Myocyte (in vitro differentiated cells): ENCODE measurements around the gene PLXNA4. TPM values are rescaled to one million over a fixed set of nuclear protein-coding genes. Genes with fewer than 3 reads are reported as not detected.
"Not testable (repeated sequence)": the region's sequence is repeated elsewhere in the genome, so short reads cannot be mapped to it uniquely, and the experiment has no call there.

ENCODE experiments used
- DNase-seq: peaks from one replicate; pipeline ENCODE4 v3.0.0-alpha.2; 2012; ENCODE audit warnings: low read depth
- total RNA-seq: library from RNA; depleted of rRNA; stranded (reverse); fragments of >200 nt; gene quantifications from 2 replicates; pipeline ENCODE4 v1.2.3, GENCODE V29; 2014

PLXNA4 gene
- total RNA-seq, 1 donor from 2014 or later: 0.05 TPM

DNA sequence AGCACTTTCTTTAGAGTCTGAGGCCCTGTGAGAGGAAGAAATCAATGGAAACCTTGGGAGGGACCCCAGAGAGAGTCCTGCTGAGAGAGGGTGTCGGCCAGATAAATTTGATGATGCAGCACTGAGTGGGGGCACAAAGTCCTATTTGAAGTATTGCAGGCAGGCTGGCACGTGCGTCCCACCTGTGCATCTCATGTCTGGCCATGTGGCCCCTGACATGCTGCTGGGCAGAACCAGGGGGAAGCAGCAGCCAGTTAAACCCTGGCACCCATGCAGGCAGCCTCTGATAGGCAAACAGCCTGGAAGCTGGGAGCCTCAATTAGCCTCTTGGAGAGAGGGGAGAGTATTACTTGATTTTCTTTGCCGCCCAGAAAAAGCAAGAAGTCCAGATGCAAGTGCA, 180.9 kb downstream of the PLXNA4 start:
- no peak for DNase-seq

DNA sequence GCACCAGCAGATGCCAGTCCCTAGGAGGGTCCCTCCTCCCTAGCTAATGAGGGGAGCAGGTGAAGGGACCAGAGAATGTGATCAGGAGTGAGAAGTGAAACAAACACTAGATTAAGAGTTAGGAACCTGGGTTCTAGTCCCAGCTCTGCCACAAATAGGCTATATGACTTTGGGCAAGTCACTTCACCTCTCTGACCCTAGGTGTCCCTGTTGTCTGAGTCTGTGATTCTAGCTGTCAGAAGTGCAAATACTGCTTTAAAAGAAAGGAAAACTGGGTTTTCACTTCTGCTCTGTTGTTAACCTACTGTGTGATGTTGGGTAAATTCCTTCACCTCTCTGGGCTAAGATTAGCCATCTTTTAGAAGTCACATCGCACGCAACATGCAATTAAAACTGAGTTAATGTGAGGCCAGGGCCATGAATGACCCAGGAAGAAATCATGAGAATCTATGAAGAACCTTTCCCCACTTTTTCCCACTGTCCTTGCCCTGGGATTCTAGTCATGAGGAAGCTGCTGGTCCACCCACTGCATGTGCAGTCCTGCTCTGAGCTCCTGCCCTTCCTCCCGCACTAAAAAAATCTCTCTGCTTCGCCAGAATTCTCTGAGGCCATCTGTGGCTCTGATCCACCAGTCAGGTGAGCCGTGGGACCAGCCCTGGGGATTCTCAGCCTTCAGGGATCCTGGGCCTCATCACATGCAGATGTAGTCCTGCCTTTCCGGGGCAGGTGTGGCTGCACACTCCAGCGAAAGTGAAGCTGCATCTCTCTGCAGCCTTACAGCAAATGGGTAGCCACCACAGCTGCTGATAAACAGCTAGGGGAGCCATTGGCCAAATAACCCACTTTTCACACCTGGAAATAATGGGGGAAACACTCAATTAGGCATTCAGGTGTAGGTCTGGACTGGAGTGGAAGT, 181.7 kb downstream of the PLXNA4 start:
- DNase-seq: no peak

DNA sequence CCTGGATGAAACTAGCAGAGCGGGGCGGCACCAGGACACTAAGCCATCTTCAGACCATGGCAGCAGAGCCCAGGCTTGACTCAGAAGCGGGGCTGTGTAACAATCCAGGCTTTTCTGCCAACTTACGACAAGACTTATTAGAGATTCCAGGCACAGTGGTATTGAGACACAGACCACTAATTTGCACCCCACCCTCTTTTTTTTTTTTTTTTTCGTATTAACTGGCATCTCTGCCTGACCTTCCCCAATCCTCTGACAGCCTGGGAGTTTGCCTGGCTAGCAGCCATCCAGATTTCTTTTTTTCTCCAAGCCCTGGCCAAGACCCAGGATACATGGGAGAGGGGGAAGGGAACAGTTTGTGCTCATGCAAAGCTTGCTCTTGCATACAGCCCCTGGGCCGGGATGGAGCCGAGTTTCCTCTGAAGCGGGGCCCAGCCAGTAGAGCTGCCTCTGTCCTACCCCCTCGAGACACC, 182.4 kb downstream of the PLXNA4 start:
- DNase-seq: no peak

DNA sequence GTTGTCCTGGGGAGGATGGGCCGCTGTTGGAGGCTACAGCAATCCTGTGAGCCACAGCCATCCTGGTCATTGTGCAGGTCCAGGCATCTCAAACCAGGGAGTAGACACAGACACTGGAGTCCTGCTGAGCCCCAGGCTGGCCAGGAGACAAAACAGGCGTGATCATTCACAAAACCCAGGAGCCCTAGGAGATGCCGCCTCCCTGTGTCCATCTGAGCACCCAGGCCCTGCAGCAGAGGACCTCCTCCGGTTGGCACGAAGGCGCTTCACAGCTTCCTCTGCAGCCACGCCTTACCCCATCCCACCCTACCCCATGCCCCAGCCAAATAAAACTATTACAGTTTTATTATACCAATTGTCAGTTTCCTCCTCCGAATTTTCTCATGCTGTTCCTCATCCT, 183.6 kb downstream of the PLXNA4 start:
- no peak for DNase-seq

DNA sequence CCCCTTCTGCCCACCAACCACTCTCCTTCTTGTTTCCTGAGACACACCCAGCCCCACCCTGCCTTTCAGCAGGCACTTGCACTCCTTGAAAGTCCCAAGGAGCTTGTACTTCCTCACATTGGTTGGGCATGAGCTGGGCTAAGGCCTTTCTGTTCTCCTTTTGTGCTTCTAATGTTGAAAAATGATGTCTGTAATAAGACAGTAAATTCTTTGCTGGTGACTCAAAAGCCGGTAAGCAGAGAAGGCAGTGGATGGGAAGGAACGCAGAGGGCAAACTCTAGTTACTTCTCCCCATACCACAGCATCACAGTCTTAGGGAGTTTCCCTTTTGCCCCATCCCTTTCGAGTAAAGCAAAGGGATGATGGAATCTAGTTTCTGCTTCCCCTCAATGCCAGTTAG, 185.6 kb downstream of the PLXNA4 start:
- no peak for DNase-seq

DNA sequence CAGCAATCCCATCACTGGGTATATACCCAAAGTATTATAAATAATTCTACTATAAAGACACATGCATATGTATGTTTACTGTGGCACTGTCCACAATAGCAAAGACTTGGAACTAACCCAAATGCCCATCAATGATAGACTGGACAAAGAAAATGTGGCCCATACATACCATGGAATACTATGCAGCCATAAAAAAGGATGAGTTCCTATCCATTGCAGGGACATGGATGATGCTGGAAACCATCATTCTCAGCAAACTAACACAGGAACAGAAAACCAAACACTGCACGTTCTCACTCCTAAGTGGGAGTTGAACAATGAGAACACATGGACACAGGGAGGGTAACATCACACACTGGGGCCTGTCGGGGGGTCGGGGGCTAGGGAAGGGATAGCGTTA, 186.2 kb downstream of the PLXNA4 start:
- DNase-seq: not testable (repeated sequence)

DNA sequence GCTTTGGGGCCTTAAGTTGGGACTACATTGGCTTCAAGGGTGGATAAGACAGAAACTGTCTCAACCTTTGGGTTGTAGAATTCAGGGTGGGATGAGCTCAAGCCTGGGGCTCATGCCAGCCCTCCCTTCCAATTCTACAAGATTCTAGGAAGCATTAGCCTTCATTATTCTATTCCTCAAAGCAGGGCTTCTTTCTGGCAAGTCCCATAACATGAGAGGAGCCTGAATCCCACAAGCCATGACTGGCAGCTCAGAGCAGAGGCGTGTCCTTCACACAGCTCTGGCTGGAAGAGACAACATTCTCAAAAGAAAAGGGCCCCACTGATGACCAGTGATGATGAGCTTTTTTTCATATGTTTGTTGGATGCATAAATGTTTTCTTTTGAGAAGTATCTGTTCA, 187.6 kb downstream of the PLXNA4 start:
- DNase-seq: no peak

DNA sequence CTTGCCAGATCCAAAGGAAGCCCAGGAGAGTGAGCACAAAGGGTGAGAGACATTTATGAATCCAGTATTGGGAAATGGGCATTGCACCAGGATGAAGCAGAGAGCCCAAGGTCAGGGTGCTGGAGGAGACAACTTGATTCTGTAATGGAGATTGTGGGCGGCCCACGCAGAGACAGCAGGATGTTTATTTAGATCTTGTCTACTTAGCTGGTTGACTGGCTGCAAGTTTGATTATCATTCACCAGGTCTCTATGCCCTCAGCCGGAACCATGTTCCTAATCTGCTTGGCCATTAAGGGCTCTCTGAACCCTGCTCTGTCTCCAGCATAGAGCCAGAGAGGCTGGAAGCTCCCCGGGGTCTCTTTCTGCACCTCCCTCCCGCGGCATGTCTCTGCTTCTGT, 188.7 kb downstream of the PLXNA4 start:
- no peak for DNase-seq

DNA sequence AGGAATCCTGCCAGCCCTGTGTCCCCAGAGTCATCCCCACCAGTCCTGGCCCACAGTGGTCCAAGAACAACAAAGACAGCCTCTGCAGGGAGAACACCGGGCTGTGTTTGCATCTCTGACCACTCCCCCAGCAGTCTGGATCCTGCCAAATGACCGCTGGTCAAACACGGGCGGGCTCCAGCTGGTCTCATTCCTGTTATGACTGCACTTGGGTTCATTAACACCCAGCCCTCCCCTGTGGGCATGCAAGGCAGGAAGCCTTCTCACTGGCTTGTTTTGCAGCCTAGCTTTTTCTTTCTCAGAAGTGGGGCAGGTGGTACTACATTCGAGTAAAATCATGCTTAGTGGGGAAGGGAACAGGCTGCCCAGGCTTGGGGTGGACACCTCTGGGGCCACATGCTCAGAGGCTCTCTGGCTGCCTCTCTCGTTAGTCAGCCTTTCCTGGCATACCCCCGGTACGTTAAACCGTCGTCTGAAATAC, 190.0 kb downstream of the PLXNA4 start:
- DNase-seq: no peak

DNA sequence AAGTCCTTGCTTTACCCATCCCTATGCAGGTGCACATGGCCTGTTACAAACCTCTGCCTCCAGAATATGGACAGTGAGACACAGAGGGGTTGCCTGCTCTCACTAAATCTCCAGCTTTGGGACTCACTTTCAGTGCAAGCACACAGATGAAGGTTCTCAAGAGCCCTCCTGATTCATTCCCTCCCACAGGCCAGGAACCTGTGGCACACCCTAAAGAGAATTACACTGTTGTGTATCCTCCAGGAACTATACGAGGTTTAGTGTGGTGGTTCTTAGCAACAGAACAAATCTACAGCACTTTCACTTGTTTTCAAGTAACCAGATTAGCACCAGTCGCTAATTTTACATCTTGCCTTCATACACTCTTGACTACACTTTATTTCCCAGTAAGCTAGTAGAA, 192.3 kb downstream of the PLXNA4 start:
- no peak for DNase-seq

DNA sequence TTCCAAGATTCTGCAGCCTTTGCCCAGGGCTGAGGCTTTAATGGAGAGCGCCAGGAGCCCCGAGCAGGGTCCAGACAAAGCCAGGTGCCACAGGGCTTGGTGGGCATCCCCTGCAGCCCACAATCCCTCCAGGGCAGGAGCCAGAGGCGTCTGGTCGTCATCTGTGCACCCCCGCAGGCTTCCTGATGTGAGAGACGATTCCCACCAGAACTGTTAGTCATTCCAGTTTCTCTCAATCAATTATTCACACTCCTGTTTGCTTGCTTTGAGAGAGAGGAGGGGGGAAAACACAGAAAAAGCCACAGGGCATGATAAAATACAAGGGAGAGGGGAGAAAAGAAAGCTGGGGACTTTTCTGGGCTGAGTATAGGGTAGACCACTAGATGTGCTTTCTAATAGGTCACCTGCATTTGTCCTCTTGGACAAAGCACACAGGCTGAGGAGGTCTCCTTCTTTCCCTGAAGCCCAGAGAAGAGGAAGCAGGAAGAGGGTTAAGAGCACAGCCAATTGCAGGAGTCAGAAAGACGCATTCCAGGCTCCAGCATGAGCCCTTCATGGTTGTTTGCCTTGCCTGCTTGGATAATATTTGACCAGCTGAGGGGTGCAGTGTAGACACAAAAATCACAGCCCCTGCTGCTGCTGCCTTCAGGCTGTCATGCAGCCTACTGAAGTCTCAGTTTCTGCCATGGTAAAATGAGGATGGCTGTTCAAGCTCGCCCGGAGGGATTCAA, 194.4 kb downstream of the PLXNA4 start:
- DNase-seq: no peak

DNA sequence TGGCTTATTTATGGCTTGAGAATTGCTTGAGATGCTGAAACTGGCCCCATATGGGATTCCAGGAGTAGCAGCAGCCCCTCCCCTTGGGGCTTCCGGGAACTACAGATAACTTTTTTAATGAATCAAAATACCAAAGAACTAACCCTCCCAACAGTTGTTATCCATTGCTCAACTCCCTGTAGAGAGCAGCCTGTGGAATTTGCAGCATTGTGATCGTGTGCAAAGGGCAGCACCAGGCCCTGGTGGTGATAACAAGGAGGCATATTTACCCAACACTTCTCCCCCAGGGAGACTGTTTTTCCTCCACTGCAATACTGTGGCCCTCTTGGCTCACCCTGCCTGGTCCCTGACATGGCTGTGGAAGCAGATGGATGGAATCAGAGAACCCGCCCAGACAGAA, 196.2 kb downstream of the PLXNA4 start:
- no peak for DNase-seq

DNA sequence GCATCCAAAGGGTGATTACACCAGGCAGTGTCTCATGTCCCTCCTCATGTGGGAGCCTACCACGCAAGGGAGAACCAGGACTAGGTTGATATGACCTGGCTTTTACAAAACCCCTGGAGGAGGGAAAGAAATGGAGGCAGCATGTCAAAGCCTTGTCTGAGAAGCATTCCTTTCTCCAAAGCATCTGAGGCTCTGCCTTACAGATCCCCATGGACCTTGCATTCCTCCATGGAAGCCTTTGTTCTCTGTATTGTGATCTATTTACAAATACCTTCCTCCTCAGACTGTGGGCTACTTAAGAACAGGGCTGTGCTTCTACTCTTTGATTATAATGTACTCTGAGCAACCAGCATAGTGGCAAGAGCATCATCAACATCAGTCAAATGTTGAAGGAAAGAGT, 197.0 kb downstream of the PLXNA4 start:
- DNase-seq: no peak

DNA sequence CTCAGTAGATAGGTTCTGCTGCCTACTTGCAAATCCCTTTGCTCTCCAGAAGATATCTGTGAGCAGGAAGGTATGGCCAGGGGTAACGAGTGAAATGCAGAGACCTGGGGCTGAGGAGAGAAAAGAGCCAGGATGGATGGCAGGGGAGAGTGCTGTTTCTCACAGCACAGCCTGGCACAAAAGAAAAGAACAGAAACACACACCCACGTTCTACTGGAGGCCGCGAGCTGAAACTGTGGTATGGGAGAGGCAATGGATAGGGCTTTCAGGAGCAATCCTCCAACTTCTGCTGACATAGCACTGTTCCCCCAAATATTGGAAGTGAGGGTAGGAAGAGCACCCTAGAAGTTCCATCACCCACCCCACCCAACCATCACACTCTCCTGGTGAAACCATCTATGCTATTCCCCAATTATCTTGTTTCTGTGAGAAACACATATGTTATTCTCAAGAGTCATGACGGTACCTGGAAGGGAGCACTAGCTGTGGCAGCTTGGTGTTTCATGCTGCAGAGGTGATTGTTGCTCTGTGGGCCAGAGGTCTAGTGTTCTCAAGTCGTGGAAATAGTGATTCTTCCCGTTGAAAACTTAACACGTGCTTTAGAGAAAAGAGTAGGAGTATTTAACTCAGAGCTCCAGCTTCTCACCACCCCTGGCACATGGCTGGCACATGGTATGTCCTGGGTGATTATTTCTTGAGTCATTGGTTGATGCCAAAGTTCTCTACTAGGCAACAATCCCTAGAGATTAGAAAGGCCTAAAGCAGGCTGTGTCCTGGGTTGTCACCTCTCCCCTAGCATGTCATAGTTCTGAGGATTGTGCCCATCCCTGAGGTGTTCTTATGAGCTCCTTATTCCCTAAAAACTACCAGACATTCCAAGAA, 198.3 kb downstream of the PLXNA4 start:
- no peak for DNase-seq

DNA sequence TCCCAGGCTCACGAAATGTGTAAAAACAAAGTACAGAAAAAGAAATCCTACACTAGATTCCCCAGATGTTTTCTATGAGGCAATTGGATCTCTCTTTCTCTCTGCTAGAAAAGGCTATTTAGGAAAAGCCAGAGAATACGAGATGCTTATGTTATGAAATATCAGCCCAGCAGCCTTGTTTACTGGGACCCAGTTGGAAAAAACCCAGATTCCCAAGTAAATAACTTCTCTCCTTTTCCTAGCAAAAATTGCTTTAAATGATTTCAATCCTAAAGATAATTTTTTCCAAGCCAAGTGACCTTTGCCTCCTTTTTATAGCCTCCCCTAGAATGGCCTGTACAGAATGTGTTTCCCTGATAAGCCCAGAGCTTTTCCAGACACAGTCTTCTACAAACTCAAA, 199.3 kb downstream of the PLXNA4 start:
- no peak for DNase-seq

DNA sequence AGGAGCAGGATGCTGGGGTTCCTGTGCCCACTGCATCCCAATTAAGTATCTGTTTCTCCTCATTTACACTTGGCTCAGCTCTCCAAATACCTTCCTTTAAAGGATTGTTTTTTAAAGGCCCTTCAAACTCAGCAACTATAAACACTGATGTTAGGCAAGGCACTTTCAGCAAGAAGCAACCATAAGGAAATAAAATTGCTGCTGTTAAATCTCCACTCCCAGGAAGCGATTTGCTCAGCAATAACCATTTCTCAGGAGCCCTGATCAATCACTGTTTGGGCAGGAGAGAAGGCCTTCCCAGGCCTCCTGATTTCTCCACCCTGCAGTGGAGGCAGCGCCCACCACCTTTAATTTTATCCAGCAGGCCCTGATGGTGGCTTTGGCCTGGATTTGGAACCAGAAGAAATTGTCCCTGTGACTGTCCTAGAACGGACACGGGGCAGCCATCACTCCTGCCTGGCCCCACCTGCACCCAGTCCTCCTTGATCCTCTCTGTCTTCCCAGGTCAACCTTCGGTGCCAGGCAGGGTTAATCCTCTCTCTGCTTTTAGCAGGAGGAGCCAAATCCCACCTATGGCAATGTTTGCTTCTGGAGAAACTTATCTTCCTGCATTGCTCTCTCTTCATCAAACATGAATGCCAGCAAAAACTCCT, 199.8 kb downstream of the PLXNA4 start:
- no peak for DNase-seq

DNA sequence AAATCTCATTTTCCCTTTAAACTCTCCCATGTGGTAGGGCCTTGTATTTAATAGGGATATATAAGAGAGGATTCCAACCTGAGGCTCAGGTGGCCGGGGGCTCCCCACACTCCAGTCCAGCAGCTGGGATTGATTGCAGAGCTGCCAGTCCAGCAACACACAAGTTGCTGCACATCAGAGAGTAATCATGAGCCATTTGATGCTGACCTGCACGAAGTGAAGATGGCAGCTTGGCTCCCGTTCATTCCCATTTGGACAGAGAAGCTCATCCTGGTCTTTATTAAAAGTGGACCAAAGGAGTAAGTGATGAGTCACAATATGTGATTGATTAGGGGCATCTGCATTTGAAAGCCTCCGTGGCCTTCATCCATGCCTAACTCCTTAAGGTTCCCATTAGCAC, 202.4 kb downstream of the PLXNA4 start:
- no peak for DNase-seq

DNA sequence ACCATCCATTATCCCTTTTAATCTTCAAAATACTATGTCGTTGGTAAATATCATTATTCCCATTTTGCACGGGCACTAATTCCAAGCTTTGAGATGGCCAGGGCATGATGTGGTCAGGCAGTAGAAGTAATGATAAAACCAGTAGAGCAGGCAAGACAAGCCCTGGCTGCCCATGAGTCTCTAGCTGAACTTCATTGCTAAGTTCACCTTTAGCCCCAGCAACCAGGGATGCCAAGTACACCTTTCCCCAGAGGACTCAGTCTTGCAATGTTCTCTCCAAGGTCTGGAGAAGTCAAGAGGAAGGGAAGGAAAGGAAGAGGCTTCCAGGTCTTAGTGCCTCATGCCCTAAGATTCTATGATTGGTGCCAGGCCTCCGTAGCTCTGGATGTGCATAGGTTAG, 203.2 kb downstream of the PLXNA4 start:
- DNase-seq: no peak

DNA sequence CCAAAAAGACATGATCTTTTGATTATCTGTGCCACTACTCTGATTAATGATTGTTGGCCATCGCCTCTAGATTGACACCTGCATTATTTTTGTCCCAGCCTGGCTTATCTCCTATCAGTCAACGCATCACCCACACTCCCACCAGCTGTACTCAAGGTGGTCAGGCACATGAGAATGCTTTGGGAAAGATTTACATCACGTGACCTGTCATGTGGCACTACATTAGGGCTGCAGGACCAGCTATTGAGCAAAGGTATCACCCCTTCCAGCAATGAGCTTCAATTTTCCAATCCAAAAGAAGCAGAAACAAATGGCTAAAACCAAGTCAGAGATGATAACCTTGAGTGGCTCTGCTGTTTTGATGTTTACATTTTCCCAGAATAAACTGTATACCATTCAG, 204.3 kb downstream of the PLXNA4 start:
- DNase-seq: no peak

DNA sequence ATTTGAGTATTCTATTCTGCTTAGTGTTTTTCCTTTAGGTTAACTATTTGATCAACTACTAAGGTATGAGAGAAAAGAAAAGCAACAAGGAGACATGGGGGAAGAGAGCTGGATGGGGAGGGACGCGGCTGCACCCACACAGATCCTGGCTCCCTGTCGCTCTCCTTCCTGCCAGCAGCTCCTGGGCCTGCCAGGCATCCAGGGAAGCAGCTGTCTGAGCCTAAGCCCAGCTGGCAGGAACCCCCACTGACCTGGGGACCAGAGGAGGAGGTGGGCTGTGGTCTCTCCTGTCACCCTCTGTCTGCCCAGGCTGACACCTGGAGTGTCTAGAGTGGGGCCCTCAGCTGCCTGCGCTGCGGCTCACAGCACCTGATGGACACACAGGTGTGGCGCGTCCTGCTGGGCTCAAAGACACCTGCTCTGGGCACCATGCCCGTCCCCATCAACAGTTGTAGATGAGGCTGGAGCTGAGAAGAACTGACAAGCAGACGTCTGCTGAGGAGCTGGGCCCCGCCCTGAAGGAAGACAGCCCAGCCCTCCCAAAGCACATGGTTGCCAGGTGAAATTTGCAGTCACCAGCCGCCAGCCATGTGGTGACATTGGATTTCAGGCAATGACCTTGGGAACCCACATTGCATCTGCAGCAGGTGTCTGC, 207.9 kb downstream of the PLXNA4 start:
- no peak for DNase-seq
